K562 (cell line): ENCODE results near the gene SLC27A2.

Experiments used
- MYC ChIP-seq, 2 experiments: fragments of 250-450 bp in 1 of 2; sonication (Bioruptor Pico) in 1 of 2; IDR thresholded peaks; 2 replicates each; pipeline versions ENCODE4 v1.5.1 to v1.6.1; 2012 to 2021; ENCODE audit warnings: low read depth in 2 of 2, borderline replicate concordance in 1 of 2, improper control_type of control experiment in 1 of 2, low read length in 1 of 2, mild to moderate bottlenecking in 1 of 2, moderate library complexity in 1 of 2
- POLR2A ChIP-seq: fragments of 450-650 bp; conservative IDR thresholded peaks from 2 replicates; pipeline ENCODE4 v1.6.1; 2016
- RNF2 ChIP-seq: sonication (generic); IDR thresholded peaks from 2 replicates; pipeline ENCODE4 v1.6.1; 2016
- ZBTB33 ChIP-seq: sonication (generic); formaldehyde crosslinking; IDR thresholded peaks from 2 replicates; pipeline ENCODE4 v1.8.1; 2023; ENCODE audit warnings: mild to moderate bottlenecking, missing genetic modification reagents

GRCh38 chr15:50256188-50257041 is 74.4 kb downstream of the SLC27A2 start:
- TF ChIP-seq MYC (IDR thresholded peaks at IDR 0.05; ENCODE audit: low read depth, low read length) (no peak), MYC (CRISPR knock-in tag; IDR thresholded peaks at IDR 0.05; ENCODE audit: borderline replicate concordance, low read depth) (no peak), RNF2 (no peak), ZBTB33 (no peak), POLR2A (no peak)
